A549 (cell line): ENCODE results near the gene PTGR2. TPM values are rescaled to one million over a fixed set of nuclear protein-coding genes. Genes with fewer than 3 reads are reported as not detected.

Experiments used
- ATAC-seq, 2 experiments: fragments of 200-7000 bp in 1 of 2; fragments of >200 bp in 1 of 2; cut with Nextera tagmentation in 1 of 2; cut with Tn5 transposase in 1 of 2; 3 replicates each; pipeline versions ENCODE4 v1.8.0 to v1.9.1; 2018 to 2020; ENCODE audit warnings: mild to moderate bottlenecking in 1 of 2, moderate library complexity in 1 of 2
- CTCF ChIA-PET: fragments of 300-600 bp; sonication (Branson Sonifier 250); formaldehyde crosslinking; extraction: SDS; loops from one replicate; lab custom pipeline; 2021; ENCODE audit warnings: antibody characterized with exemption, inconsistent platforms; lab: Yijun Ruan, JAX
- POLR2A ChIA-PET: fragments of 350-600 bp; formaldehyde crosslinking; extraction: SDS; loops from one replicate; lab custom pipeline; 2021; ENCODE audit warnings: antibody characterized with exemption, inconsistent platforms; lab: Yijun Ruan, JAX
- DNase-seq, 2 experiments: peaks; one replicate each; pipeline versions ENCODE4 v3.0.0 to v3.0.0-alpha.2; 2011 to 2016; ENCODE audit warnings: low read depth in 1 of 2, low spot score in 1 of 2
- FAIRE-seq: peaks from 2 replicates; lab custom pipeline; 2011; peaks lifted over from hg19 to GRCh38; lab: Jason Lieb, UNC
- H3K27ac ChIP-seq, 2 experiments: fragments of >200 bp; sonication (Bioruptor Twin); formaldehyde crosslinking; 3 replicates each; pipeline ENCODE4 v1.5.1; 2016 to 2017
- H3K4me1 ChIP-seq: fragments of >200 bp; sonication (Bioruptor Twin); formaldehyde crosslinking; 3 replicates; pipeline ENCODE4 v1.6.1; 2016
- H3K4me2 ChIP-seq: fragments of >200 bp; sonication (Bioruptor Twin); formaldehyde crosslinking; 3 replicates; pipeline ENCODE4 v1.6.1; 2016
- H3K4me3 ChIP-seq: fragments of >200 bp; sonication (Bioruptor Twin); formaldehyde crosslinking; 3 replicates; pipeline ENCODE4 v1.5.1; 2016
- H3K9me3 ChIP-seq: fragments of >200 bp; sonication (Bioruptor Twin); formaldehyde crosslinking; 3 replicates; pipeline ENCODE4 v1.6.1; 2016
- CBX8 ChIP-seq: fragments of 200-600 bp; sonication (generic); IDR thresholded peaks from 2 replicates; pipeline ENCODE4 v1.6.1; 2016
- CTCF ChIP-seq: fragments of >200 bp; sonication (Bioruptor Twin); formaldehyde crosslinking; IDR thresholded peaks from 3 replicates; pipeline ENCODE4 v1.5.1; 2016
- EHF ChIP-seq: fragments of 250-450 bp; sonication (Bioruptor Pico); IDR thresholded peaks from 2 replicates; pipeline ENCODE4 v1.5.0; 2020; ENCODE audit warnings: mild to moderate bottlenecking
- FOSL2 ChIP-seq, 2 experiments: fragments of 450-650 bp in 1 of 2; fragments of >200 bp in 1 of 2; sonication (Bioruptor Twin) in 1 of 2; formaldehyde crosslinking; IDR thresholded peaks; 2 replicates each; pipeline versions ENCODE4 v1.5.0 to v1.6.1; 2016 to 2020; ENCODE audit warnings: mild to moderate bottlenecking in 1 of 2, moderate library complexity in 1 of 2
- GATA3 ChIP-seq: IDR thresholded peaks from 2 replicates; pipeline ENCODE4 v1.6.1; 2012; ENCODE audit warnings: borderline replicate concordance
- HEYL ChIP-seq: fragments of 250-450 bp; sonication (Bioruptor Pico); IDR thresholded peaks from 2 replicates; pipeline ENCODE4 v1.8.0; 2021; ENCODE audit warnings: mild to moderate bottlenecking, moderate library complexity
- HOXA7 ChIP-seq: fragments of 250-450 bp; sonication (Bioruptor Pico); IDR thresholded peaks from 2 replicates; pipeline ENCODE4 v1.5.0; 2020; ENCODE audit warnings: mild to moderate bottlenecking, moderate library complexity
- JUN ChIP-seq, 2 experiments: fragments of >200 bp; sonication (Bioruptor Twin); formaldehyde crosslinking; IDR thresholded peaks; 2 replicates in 1 of 2; 3 replicates in 1 of 2; pipeline ENCODE4 v1.6.1; 2016 to 2017
- KDM1A ChIP-seq: fragments of 200-600 bp; sonication (generic); IDR thresholded peaks from 2 replicates; pipeline ENCODE4 v1.6.1; 2016; ENCODE audit warnings: low read depth, mild to moderate bottlenecking
- KDM5A ChIP-seq: fragments of 200-600 bp; sonication (generic); IDR thresholded peaks from 2 replicates; pipeline ENCODE4 v1.6.1; 2016; ENCODE audit warnings: antibody characterized with exemption, mild to moderate bottlenecking
- NPAS2 ChIP-seq: fragments of 250-450 bp; sonication (Bioruptor Pico); IDR thresholded peaks from 2 replicates; pipeline ENCODE4 v1.8.0; 2022; ENCODE audit warnings: mild to moderate bottlenecking, moderate library complexity, borderline replicate concordance
- NR3C1 ChIP-seq: fragments of >200 bp; sonication (Bioruptor Twin); formaldehyde crosslinking; IDR thresholded peaks from 3 replicates; pipeline ENCODE4 v1.6.1; 2017
- RARB ChIP-seq: fragments of 250-450 bp; sonication (Bioruptor Pico); IDR thresholded peaks from 2 replicates; pipeline ENCODE4 v1.8.0; 2021; ENCODE audit warnings: mild to moderate bottlenecking, moderate library complexity
- REST ChIP-seq: fragments of 200-600 bp; sonication (generic); IDR thresholded peaks from 2 replicates; pipeline ENCODE4 v1.6.1; 2016; ENCODE audit warnings: antibody characterized with exemption, mild to moderate bottlenecking, moderate library complexity
- TFCP2L1 ChIP-seq: fragments of 250-450 bp; sonication (Bioruptor Pico); IDR thresholded peaks from 2 replicates; pipeline ENCODE4 v1.5.0; 2021; ENCODE audit warnings: mild to moderate bottlenecking
- TP53 ChIP-seq: fragments of 250-450 bp; sonication (Bioruptor Pico); IDR thresholded peaks from 2 replicates; pipeline ENCODE4 v1.5.0; 2021; ENCODE audit warnings: mild to moderate bottlenecking, moderate library complexity
- ZC3H11A ChIP-seq: fragments of 450-650 bp; IDR thresholded peaks from 2 replicates; pipeline ENCODE4 v1.6.1; 2014; ENCODE audit warnings: antibody characterized with exemption, mild to moderate bottlenecking
- ZFP36 ChIP-seq: fragments of 450-650 bp; IDR thresholded peaks from 2 replicates; pipeline ENCODE4 v1.6.1; 2014; ENCODE audit warnings: borderline replicate concordance; ENCODE audit not compliant: partially characterized antibody
- WGBS: methylation state at CpG from one replicate; pipeline ENCODE4 v1.1.6; 2017; ENCODE audit errors: missing lambda C conversion rate; 5-methylcytosine and 5-hydroxymethylcytosine counted together
- polyA plus RNA-seq, 4 experiments: library from polyadenylated mRNA; depleted of rRNA in 3 of 4; stranded (reverse); fragments of >200 nt; fragmentation: RNase III in 1 of 4; extraction: RNeasy Plus Mini Kit Qiagen cat#74134 plus additional on column Dnase treatment in 1 of 4; gene quantifications; 2 replicates in 3 of 4; 3 replicates in 1 of 4; pipeline ENCODE4 v1.2.3, GENCODE V29; 2011 to 2017
- TF ChIP-seq, protein P1 (sequence below): IDR thresholded peaks from 2 replicates; pipeline ENCODE4 v1.6.1; 2012
- TF ChIP-seq, protein P2 (sequence below): fragments of >200 bp; sonication (Bioruptor Twin); formaldehyde crosslinking; IDR thresholded peaks from 2 replicates; pipeline ENCODE4 v1.6.1; 2016
- TF ChIP-seq, protein P3 (sequence below): fragments of >200 bp; sonication (Bioruptor Twin); formaldehyde crosslinking; IDR thresholded peaks from 3 replicates; pipeline ENCODE4 v1.6.1; 2016

Gene PTGR2
- polyA plus RNA-seq, 2 of the 4 experiments (the other 2 are of a cell fraction), result 13.5 to 30.5 TPM

GRCh38 chr14:73811164-73811503, 40.5 kb upstream of the PTGR2 start:
- FAIRE-seq (no peak), ATAC-seq (no peak), DNase-seq (no peak)
- POLR2A ChIA-PET, result no interaction called here
- H3K4me3 ChIP-seq, result no peak overlapping the region
- no peaks in the 10 kb centered on the region for H3K4me1 ChIP-seq
- H3K4me2 ChIP-seq, result no peak overlapping the region
- 38% methylated on average over 2 of the region's 2 CpGs for WGBS
- TF ChIP-seq HOXA7 (CRISPR knock-in tag), result no peak
- TF ChIP-seq FOSL2 (IDR thresholded peaks at IDR 0.05), result no peak
- no peak for TF ChIP-seq FOSL2 (CRISPR knock-in tag; IDR thresholded peaks at IDR 0.05)
- TF ChIP-seq CBX8, result no peak
- TF ChIP-seq ZFP36, result no peak
- TF ChIP-seq, all 56 proteins: peak for 0
- no peaks in the 10 kb centered on the region for H3K9me3 ChIP-seq
- CTCF ChIA-PET, result interaction anchor here (0.6 to 1.4 kb wide), 5 partner anchors 15 to 82 kb away, joined by 3 to 5 read pairs (median 3); no protein-coding TSS in a partner anchor
- no peak overlapping the region for H3K27ac ChIP-seq

DNA sequence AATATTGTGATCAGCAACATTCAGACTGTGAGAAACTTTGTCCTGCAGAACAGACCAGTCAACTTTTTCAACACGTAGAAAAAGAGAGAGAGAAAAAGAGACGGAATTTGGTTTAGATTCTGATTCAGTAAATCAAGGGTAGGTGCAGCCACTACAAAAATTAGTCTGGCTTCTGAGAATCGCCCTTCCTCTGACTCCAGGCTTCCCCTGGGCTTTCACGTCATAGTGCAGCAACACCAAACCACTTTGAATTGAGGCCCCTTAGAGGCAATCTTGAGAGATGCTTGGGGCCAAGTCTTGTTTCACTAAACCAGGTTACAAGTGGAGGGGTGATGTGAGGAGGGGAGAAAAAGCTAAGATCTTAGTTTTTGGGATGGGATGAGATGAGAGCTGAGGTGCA, 37.5 kb upstream of the PTGR2 start:
- ATAC-seq (no peak), FAIRE-seq (no peak), DNase-seq (no peak)
- ChIA-PET POLR2A (interaction anchor here (0.6 kb wide), 1 partner anchor 12 kb away, joined by 3 read pairs; no protein-coding TSS in a partner anchor), CTCF (interaction anchor here (1.0 to 2.1 kb wide), 5 partner anchors 11 to 85 kb away, joined by 3 to 7 read pairs (median 4); no protein-coding TSS in a partner anchor)
- H3K4me1 ChIP-seq, result no peaks in the 10 kb centered on the region
- H3K27ac ChIP-seq, result no peak overlapping the region
- TF ChIP-seq, protein P1, sequence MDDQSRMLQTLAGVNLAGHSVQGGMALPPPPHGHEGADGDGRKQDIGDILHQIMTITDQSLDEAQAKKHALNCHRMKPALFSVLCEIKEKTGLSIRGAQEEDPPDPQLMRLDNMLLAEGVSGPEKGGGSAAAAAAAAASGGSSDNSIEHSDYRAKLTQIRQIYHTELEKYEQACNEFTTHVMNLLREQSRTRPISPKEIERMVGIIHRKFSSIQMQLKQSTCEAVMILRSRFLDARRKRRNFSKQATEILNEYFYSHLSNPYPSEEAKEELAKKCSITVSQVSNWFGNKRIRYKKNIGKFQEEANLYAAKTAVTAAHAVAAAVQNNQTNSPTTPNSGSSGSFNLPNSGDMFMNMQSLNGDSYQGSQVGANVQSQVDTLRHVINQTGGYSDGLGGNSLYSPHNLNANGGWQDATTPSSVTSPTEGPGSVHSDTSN, result no peak
- TF ChIP-seq JUN (IDR thresholded peaks at IDR 0.05) (no peak), KDM1A (no peak), TP53 (CRISPR knock-in tag) (no peak), HEYL (CRISPR knock-in tag) (no peak), REST (no peak)
- no peak overlapping the region for H3K4me2 ChIP-seq
- WGBS, result 76% methylated on average over 4 of the region's 4 CpGs
- H3K4me3 ChIP-seq, result no peak overlapping the region
- no peaks in the 10 kb centered on the region for H3K9me3 ChIP-seq

DNA sequence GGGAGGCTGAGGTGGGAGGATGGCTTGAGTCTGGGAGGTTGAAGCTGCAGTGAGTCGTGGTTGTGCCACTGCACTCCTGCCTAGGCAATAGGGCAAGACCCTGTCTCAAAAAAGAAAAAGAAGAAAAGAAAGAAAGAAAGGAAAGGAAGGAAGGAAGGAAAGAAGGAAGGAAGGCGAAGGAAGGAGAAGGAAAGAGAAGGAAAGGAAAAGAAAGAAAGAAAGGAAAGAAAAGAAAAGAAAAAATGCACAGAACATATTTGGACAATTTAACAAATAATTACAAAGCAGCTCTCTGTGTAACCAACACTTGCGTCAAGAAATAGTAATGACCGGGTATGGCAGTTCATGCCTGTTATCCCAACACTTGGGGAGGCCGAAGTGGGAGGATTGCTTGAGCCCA, 35.8 kb upstream of the PTGR2 start:
- Histone ChIP-seq H3K9me3 (no peaks in the 10 kb centered on the region), H3K27ac (no peak overlapping the region), H3K4me2 (no peak overlapping the region), H3K4me1 (no peaks in the 10 kb centered on the region), H3K4me3 (no peak overlapping the region)
- ChIA-PET CTCF (interaction anchor here (0.6 to 2.0 kb wide), 5 partner anchors 10 to 87 kb away, joined by 3 to 5 read pairs (median 4); no protein-coding TSS in a partner anchor), POLR2A (no interaction called here)
- WGBS, result 64% methylated on average over 4 of the region's 5 CpGs
- TF ChIP-seq ZC3H11A (no peak), KDM5A (no peak)
- TF ChIP-seq, protein P2, sequence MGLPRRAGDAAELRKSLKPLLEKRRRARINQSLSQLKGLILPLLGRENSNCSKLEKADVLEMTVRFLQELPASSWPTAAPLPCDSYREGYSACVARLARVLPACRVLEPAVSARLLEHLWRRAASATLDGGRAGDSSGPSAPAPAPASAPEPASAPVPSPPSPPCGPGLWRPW, result no peak
- FAIRE-seq (no peak), DNase-seq (no peak), ATAC-seq (no peak)

DNA sequence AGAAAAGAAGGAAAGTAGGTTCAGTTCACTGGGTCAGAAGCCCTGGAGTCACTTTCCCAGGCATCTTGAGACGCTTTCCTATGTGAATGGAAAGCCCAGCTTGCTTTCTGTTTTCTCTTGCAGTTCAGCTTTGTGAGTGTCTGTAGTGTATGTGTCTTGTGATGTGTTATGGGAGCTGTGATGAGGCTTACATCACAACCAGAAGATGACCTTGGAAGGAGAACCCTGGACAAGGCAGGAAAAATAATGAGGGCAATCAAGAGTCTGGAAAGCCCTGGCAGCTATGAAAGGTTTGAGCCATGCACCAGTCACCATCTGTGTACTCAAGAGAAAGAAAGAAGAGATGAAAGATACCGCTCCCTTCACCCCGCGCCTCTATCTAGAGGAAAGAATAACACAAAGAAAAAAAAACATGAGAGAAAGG, 35.2 kb upstream of the PTGR2 start:
- no peak for DNase-seq
- no peak overlapping the region for H3K4me2 ChIP-seq
- no peak overlapping the region for H3K27ac ChIP-seq
- no peak; a peak in 1 of 6 replicates for ATAC-seq
- no peaks in the 10 kb centered on the region for H3K9me3 ChIP-seq
- no peak overlapping the region for H3K4me3 ChIP-seq
- 87% methylated on average over 4 of the region's 4 CpGs for whole genome bisulfite sequencing
- no peaks in the 10 kb centered on the region for H3K4me1 ChIP-seq
- POLR2A ChIA-PET, result no interaction called here
- FAIRE-seq, result no peak
- CTCF ChIA-PET, result interaction anchor here (0.7 to 2.0 kb wide), 7 partner anchors 10 to 87 kb away, joined by 3 to 6 read pairs (median 4); no protein-coding TSS in a partner anchor
- no peak for TF ChIP-seq EHF (CRISPR knock-in tag)
- no peak for TF ChIP-seq HOXA7 (CRISPR knock-in tag)
- no peak for TF ChIP-seq RARB (CRISPR knock-in tag)
- no peak for TF ChIP-seq GATA3
- no peak for TF ChIP-seq CTCF
- TF ChIP-seq NR3C1, result no peak
- TF ChIP-seq FOSL2 (IDR thresholded peaks at IDR 0.05), result no peak
- TF ChIP-seq FOSL2 (CRISPR knock-in tag; IDR thresholded peaks at IDR 0.05), result no peak
- TF ChIP-seq TFCP2L1, result no peak
- TF ChIP-seq NPAS2 (CRISPR knock-in tag), result no peak
- TF ChIP-seq, protein P3, sequence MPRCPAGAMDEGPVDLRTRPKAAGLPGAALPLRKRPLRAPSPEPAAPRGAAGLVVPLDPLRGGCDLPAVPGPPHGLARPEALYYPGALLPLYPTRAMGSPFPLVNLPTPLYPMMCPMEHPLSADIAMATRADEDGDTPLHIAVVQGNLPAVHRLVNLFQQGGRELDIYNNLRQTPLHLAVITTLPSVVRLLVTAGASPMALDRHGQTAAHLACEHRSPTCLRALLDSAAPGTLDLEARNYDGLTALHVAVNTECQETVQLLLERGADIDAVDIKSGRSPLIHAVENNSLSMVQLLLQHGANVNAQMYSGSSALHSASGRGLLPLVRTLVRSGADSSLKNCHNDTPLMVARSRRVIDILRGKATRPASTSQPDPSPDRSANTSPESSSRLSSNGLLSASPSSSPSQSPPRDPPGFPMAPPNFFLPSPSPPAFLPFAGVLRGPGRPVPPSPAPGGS, result no peak
